GM18520 (cell line): ENCODE measurements around the gene CDKN2AIP.

Experiments
- ATAC-seq: cut with Tn5 transposase; IDR thresholded peaks from one replicate; pipeline ENCODE4 v1.9.1; 2021; ENCODE audit not compliant: unreplicated experiment

Gene CDKN2AIP

GRCh38 chr4:183444214-183445096 is at the start of gene CDKN2AIP:
Gene CDKN2AIP, plus strand, starts transcription at chr4:183444636. Its CDS starts 162 bp downstream, at chr4:183444798.
- ATAC-seq = peak; percentile 85

GRCh38 chr4:183395395-183395794 is 49.0 kb upstream of the CDKN2AIP start:
- ATAC-seq = no peak

- no peak for ATAC-seq
These were observed 48.2 kb upstream of the CDKN2AIP start for GRCh38 chr4:183396227-183396637.

GRCh38 chr4:183397741-183398297 is 46.6 kb upstream of the CDKN2AIP start:
- ATAC-seq = no peak

DNA sequence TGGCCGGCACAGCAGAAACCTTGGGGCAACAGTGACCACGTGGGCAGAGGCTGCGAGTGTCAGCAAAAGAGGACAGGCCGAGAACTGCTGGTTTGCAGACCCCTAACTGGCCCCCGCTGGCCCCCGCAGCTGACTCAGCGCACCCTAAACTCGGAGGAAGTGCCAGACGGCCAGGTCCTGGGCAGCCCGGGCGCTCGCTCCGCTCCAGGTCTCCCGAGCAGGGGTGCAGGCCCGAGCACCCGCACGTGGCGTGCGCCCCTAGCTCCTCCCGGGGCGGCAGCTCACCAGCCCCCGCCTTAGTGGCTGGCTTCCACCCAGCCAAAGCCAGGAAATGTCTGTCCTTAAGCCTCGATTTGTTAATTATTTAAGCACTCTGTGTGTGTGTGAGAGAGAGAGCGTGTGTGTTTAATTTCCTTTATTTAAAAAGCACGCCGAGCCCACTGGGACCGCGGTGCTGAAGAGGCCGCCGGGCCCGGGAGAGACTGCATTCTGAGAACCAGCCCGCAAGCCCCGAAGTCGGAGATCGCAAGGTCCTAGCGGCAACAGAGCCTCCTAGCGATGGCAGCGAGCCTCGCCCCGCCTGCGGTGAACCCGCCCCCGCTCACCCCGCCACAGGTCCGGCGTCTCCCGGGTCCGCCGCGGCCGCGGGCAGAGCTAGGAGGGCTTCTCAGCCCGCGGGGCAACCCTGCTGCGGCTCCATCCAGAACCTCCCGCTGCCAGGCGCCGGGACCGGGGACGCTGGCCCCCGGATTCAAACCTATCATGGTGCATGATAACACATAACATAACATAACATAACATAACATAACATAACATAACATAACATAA is 45.9 kb upstream of the CDKN2AIP start:
- ATAC-seq = peak; percentile 73

DNA sequence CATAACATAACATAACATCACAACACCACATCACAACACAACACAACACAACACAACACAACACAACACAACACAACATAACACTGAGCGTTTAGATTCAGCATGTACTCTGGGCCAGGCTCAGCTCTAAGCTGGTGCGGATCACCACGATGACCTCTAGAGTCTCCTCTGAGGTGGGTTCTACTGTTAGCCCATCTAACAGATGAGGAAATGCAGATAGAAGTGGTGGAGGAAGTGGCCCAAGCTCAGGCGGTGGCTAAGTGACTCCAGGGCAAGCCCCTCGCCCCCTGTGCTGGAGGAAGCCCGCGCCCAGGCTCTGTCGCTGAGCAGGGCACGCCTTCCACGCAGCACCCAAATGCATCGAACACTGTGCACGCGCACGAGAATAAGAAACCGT is 45.3 kb upstream of the CDKN2AIP start:
- no peak for ATAC-seq

GRCh38 chr4:183399616-183400015 is 44.8 kb upstream of the CDKN2AIP start:
- ATAC-seq = no peak

DNA sequence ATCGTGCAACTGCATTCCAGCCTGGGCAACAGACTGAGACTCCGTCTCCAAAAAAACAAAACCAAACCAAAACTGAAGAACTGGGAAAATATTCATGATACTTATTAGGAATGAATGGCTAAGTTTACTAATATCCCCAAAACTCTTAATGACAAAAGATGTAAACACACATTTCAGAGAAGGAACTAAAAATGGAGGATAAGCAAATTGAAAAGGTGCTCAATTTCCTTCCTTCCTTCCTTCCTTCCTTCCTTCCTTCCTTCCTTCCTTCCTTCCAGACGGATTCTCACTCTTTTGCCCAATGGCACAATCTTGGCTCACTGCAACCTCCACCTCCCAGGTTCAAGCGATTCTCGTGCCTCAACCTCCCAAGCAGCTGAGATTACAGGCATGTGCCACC is 44.4 kb upstream of the CDKN2AIP start:
- ATAC-seq = no peak

- no peak for ATAC-seq
These were observed 43.0 kb upstream of the CDKN2AIP start for GRCh38 chr4:183401473-183401872.

- no peak for ATAC-seq
These were observed 41.7 kb upstream of the CDKN2AIP start for GRCh38 chr4:183402771-183403170.

DNA sequence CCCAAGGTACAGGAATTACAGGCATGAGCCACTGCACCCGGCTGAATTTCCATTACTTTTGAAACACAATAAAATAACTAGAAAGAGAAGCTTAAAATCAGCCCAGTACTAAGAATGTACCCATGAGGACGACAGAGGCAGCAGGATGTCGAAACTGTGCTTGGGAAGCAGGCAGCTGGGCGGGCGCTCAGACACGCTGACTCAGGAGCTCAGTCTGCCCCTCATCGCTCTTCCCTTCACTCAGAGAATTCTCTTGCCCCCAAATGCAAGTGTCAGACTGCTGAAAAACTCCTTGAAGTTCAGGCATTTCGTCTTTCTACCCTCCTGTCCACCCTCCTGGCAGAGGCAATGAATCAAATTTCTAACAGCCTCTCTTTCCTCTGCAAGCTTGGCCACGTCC is 41.0 kb upstream of the CDKN2AIP start:
- no peak for ATAC-seq

DNA sequence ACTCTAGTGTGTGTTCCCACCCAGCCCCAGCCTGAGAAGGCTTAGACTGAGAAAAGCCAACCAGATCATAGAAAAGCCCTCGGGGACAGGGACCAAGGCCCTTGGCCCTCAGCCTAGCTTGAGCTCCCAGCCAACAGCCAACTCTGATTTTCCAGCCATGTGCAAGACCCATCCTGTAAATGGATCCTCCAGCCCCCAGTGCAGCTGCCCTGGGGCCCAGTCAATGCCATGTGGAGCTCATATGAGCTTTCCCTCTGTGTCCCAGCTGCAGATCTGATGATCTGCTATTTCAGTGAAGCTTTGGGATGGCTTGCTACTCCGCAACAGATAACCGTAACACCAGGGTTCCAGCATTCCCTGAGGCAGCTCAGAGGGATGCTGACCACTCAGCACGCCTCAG is 40.5 kb upstream of the CDKN2AIP start:
- ATAC-seq = no peak

- no peak for ATAC-seq
These were observed 39.1 kb upstream of the CDKN2AIP start for GRCh38 chr4:183405303-183405702.

GRCh38 chr4:183407128-183407585 is 37.3 kb upstream of the CDKN2AIP start:
- peak; percentile 91 for ATAC-seq

- no peak for ATAC-seq
These were observed 36.6 kb upstream of the CDKN2AIP start for GRCh38 chr4:183407635-183408464.

DNA sequence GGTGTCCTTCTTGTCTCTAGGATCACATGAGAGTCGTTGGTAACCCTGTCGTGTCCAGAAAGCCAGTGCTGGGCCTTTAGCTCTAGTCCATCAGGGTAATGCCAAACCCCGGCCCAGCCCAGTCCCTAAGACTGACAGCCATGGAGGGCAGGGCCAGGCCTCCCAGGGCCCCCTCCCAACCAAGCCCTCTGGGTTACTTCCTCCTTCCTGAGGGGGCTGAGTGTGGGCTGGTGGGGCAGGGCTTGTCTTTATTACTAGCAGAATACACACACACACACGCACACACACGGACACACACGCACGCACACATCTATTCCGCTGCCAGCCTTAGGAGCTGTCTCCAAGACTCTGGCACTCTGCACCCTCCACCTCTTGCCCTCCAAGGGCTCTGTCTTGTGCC is 35.6 kb upstream of the CDKN2AIP start:
- no peak for ATAC-seq

DNA sequence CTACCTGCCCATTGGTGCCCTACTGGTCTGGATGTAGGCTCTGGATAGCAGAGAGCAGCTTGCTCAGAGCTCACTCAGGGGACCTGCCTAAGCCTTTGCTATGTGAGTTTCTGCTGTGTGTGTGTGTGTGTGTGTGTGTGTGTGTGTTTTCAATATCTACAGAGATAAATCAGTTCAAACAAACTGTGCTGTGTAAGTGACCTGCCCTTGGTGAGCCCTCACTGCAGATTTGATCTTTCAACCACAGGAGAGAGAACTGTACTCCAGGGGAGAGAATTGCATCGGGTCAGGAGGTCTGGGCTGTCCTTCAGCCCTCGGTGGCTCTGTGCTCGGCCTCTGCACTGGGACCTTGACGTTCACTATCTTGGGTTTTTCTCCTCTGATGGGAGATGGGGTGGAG is 35.0 kb upstream of the CDKN2AIP start:
- ATAC-seq = no peak

GRCh38 chr4:183409934-183410333 is 34.5 kb upstream of the CDKN2AIP start:
- ATAC-seq = no peak

DNA sequence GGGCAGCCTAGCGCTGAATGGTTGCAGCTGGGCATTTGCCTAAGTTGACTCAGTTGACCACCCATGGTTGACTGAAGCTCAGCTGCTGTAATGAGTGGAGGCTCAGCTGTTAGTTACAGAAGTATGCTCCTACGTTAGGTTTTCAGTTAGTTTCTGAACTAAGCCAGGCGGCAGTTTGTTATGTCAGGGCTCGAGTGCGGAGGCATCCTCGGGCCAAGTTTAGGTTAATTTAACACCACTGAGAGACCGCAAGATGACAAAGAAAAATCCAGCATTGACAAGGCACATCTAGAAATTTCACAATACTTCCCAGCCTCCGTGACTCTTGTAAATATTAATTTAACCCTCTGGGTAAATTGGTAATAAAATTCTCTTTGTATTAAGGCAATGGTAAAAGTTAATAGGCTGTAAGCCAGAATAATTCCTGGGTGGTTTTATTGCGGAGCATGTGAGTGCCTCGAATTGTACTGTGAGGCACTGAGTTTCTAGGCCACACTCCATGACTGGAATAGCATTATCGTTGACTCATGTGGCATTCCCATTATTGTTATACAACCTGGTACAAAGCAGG is 33.1 kb upstream of the CDKN2AIP start:
- peak; percentile 39 for ATAC-seq

- ATAC-seq = no peak
These were observed 31.6 kb upstream of the CDKN2AIP start for GRCh38 chr4:183412821-183413220.
